C4-2B (cell line): Measurements from ENCODE around the gene PLXND1.

ENCODE experiments used
- CTCF ChIP-seq: fragments of 450-650 bp; conservative IDR thresholded peaks from 2 replicates; pipeline ENCODE4 v1.5.1; 2017; ENCODE audit warnings: mild to moderate bottlenecking
- ZFX ChIP-seq: fragments of 450-650 bp; IDR thresholded peaks from 2 replicates; pipeline ENCODE4 v1.6.1; 2017

DNA sequence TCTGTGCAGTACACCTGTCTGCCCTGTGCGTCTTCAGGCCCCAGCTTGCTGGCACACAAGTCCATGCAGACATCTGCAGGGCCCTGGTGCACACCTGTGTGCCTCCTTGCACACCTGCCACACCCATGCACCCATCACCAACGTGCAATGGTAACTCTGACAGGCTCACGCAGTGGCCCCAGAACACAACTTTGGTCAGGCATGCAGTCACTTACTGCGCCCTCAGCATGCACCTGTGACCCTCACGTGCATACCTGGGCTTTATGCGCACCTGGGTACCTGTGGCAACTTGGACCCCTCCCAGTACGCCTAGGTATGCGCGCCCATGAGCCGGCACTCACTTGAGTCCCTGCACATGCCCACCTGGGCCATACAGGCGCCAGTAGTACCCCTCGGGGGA lies 1.7 kb downstream of the PLXND1 start:
- TF ChIP-seq CTCF (no peak), ZFX (no peak)
